ENCODE measurements around the gene FGFBP2. TPM values are rescaled to one million over a fixed set of nuclear protein-coding genes. Genes with fewer than 3 reads are reported as not detected.

Gene FGFBP2
- total and polyA plus RNA-seq, 7 experiments from 2014 or later, result 1.2 to 54.8 (median 2.7) TPM

Other genes starting within 250 kb of the FGFBP2 start
- 100 to 1,000 TPM in 1 of 5 experiments, 10 to 100 TPM in 2, 1 to 10 TPM in 2; 5.6 to 189 (median 14.3) TPM for gene CD38, start 184.8 kb downstream of the FGFBP2 start, total RNA-seq
- 10 to 100 TPM; 13.9 to 14.0 TPM for gene CD38, start 184.8 kb downstream of the FGFBP2 start, polyA plus RNA-seq
- gene FGFBP1, start 24.4 kb downstream of the FGFBP2 start, total RNA-seq, result not detected
- gene FGFBP1, start 24.4 kb downstream of the FGFBP2 start, polyA plus RNA-seq, result not detected
- 1 to 10 TPM in 1 of 5 experiments, under 1 TPM in 1, not detected in 3; 0.13 to 2.6 TPM for gene PROM1, start 120.8 kb upstream of the FGFBP2 start, total RNA-seq
- gene PROM1, start 120.8 kb upstream of the FGFBP2 start, polyA plus RNA-seq, result not detected